ENCODE data around the gene PAN2.

The PAN2 gene

DNA sequence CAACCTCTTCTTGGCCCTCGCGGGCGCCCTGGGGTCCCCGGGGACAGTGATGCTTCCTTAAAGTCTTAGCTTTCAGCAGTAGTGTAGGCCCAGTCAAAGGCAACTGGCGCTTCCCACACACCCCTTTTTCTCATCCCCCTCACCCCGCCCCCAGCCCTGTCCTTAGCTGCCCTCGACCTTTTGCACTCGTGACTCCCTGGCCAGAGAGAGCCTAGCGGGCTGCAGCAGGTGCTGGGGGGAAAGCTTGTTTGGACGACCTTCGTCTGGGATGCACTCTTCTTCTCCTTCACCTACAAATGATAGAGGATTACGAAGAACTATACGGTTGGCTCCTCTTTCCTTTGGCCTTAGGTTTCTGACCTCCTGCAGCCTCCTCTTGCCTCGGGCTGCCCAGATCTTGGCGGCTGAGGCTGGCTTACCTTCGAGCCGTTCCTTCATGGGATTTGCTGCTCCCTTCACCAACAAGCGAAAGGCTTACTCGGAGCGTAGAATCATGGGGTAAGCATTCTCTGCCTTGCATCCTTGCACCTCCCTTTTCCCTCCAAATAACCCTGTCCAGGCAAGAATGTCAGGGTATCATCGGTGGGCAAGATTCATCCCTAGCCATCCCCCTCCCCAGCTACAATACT, 66.2 kb downstream of the PAN2 start:
- DNase-seq (ENCODE audit: low read depth in 2 of 2) = no peak

DNA sequence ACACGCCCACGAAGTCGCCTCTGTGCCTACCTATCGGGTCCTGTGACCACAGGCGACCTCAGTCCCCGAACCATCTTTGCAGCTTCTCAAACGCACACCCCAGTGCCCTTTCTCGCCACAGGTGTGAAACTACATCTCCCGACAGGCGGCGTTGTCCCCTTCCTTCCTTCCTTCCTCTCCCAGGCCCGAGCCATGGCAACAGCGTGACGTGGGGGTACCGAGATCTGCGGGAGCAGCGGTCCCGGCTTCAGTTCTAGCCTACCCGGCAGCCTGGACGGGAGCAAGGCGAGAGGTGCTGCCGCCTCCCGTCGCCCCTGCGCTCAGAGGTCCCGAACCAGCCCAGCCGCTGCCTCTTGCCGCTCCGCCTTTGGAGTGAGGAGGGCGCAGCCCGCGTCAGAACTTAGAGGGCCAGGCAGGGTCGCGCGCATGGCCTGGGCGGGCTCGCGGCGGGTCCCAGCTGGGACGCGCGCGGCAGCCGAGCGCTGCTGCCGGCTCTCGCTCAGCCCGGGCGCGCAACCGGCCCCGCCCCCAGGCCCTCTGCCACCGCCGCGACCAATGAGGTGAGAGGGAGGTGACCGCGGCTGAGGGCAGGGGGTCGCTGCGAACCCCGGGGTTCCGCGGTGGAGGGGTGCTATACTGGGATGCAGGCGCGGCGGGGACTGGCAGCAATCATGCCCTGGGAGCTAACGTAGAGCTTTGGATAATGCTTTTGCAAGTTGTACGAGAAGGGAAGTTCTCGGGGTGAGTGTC, 66.9 kb downstream of the PAN2 start, which contains the start of gene COQ10A:
Gene COQ10A, plus strand, starts transcription at position 250 of the 750 bp plus-strand sequence. Its CDS starts 177 bp downstream, at position 427.
- DNase-seq (ENCODE audit: low read depth in 2 of 2) = peak; percentile 61 to 67
